GM23338 (cell line): ENCODE measurements around the gene M1AP. TPM values are rescaled to one million over a fixed set of nuclear protein-coding genes. Genes with fewer than 3 reads are reported as not detected.

Source experiments
- ATAC-seq: fragments of 200-7000 bp; cut with Tn5 transposase; 3 replicates; pipeline ENCODE4 v1.9.1; 2020
- DNase-seq: peaks from one replicate; pipeline ENCODE4 v3.0.0-alpha.2; 2015; ENCODE audit warnings: low spot score
- H2AFZ ChIP-seq: fragments of 200-600 bp; sonication (generic); 2 replicates; pipeline ENCODE4 v1.8.0; 2016; ENCODE audit warnings: antibody characterized with exemption, mild to moderate bottlenecking, moderate library complexity
- H3F3A ChIP-seq: fragments of 200-600 bp; sonication (generic); replicated peaks from 2 replicates; pipeline ENCODE4 v1.8.0; 2017; ENCODE audit warnings: antibody characterized with exemption, mixed run types, low read depth
- H3K27ac ChIP-seq: fragments of 200-600 bp; sonication (generic); 2 replicates; pipeline ENCODE4 v1.6.1; 2016; ENCODE audit warnings: low read depth
- H3K27me3 ChIP-seq: fragments of 200-600 bp; sonication (generic); 2 replicates; pipeline ENCODE4 v1.8.0; 2016; ENCODE audit warnings: mild to moderate bottlenecking, mixed run types, moderate library complexity; ENCODE audit not compliant: insufficient read depth
- H3K36me3 ChIP-seq: fragments of 200-600 bp; sonication (generic); 2 replicates; pipeline ENCODE4 v1.8.0; 2016; ENCODE audit warnings: mild to moderate bottlenecking; ENCODE audit not compliant: insufficient read depth
- H3K4me1 ChIP-seq: fragments of 200-600 bp; sonication (generic); 2 replicates; pipeline ENCODE4 v1.8.0; 2016; ENCODE audit warnings: mild to moderate bottlenecking, moderate library complexity; ENCODE audit not compliant: insufficient read depth
- H3K4me2 ChIP-seq: fragments of 200-600 bp; sonication (generic); 2 replicates; pipeline ENCODE4 v1.7.1; 2017; ENCODE audit warnings: mixed run types
- H3K4me3 ChIP-seq: fragments of 200-600 bp; sonication (generic); 2 replicates; pipeline ENCODE4 v1.6.1; 2016; ENCODE audit warnings: mixed run types
- H3K79me2 ChIP-seq: fragments of 200-600 bp; sonication (generic); replicated peaks from 2 replicates; pipeline ENCODE4 v1.8.0; 2017; ENCODE audit warnings: mild to moderate bottlenecking; ENCODE audit not compliant: insufficient read depth
- H3K9me2 ChIP-seq: fragments of 200-600 bp; sonication (generic); 2 replicates; pipeline ENCODE4 v1.8.0; 2017; ENCODE audit not compliant: insufficient read depth
- H4K20me1 ChIP-seq: fragments of 200-600 bp; sonication (generic); replicated peaks from 2 replicates; pipeline ENCODE4 v1.8.0; 2017; ENCODE audit warnings: mild to moderate bottlenecking; ENCODE audit not compliant: insufficient read depth
- H3K27ac Mint-ChIP-seq: 2 replicates; pipeline ENCODE4 v1.8.0; 2020; ENCODE audit warnings: inconsistent platforms, mild to moderate bottlenecking, moderate library complexity, mixed read lengths
- H3K27me3 Mint-ChIP-seq: 3 replicates; pipeline ENCODE4 v1.8.0; 2022; ENCODE audit warnings: low read depth, mild to moderate bottlenecking, moderate library complexity, mixed read lengths, inconsistent platforms; ENCODE audit not compliant: insufficient read depth, poor library complexity
- H3K36me3 Mint-ChIP-seq: 3 replicates; pipeline ENCODE4 v1.8.0; 2021; ENCODE audit warnings: low read depth, mild to moderate bottlenecking, inconsistent platforms, moderate library complexity, mixed read lengths
- H3K4me1 Mint-ChIP-seq: 3 replicates; pipeline ENCODE4 v1.8.0; 2020; ENCODE audit warnings: mild to moderate bottlenecking, inconsistent platforms, mixed read lengths
- H3K4me3 Mint-ChIP-seq: 3 replicates; pipeline ENCODE4 v1.8.0; 2021; ENCODE audit warnings: moderate library complexity, mild to moderate bottlenecking, inconsistent platforms, mixed read lengths
- H3K9me3 Mint-ChIP-seq: 3 replicates; pipeline ENCODE4 v1.8.0; 2020; ENCODE audit warnings: moderate library complexity, mild to moderate bottlenecking, inconsistent platforms, mixed read lengths
- CREB1 ChIP-seq: fragments of 250-450 bp; sonication (Bioruptor Pico); IDR thresholded peaks from 2 replicates; pipeline ENCODE4 v1.5.0; 2020; ENCODE audit warnings: low read depth, mild to moderate bottlenecking, moderate library complexity
- CTCF ChIP-seq, 2 experiments: fragments of 200-600 bp in 1 of 2; sonication (generic) in 1 of 2; conservative IDR thresholded peaks; 2 replicates each; pipeline versions ENCODE4 v1.5.1 to v1.6.1; 2016 to 2017; ENCODE audit warnings: antibody characterized with exemption in 2 of 2, low read depth in 2 of 2, mild to moderate bottlenecking in 2 of 2, moderate library complexity in 1 of 2
- ETS1 ChIP-seq: IDR thresholded peaks from 2 replicates; pipeline ENCODE4 v1.6.1; 2016; ENCODE audit warnings: antibody characterized with exemption
- EZH2 ChIP-seq: fragments of 200-600 bp; sonication (generic); IDR thresholded peaks from one replicate; pipeline ENCODE4 v1.8.0; 2017; ENCODE audit warnings: antibody characterized with exemption, mild to moderate bottlenecking, low read depth; ENCODE audit not compliant: unreplicated experiment
- EZH2phosphoT487 ChIP-seq: fragments of 200-600 bp; sonication (generic); IDR thresholded peaks from one replicate; pipeline ENCODE4 v1.8.1; 2018; ENCODE audit warnings: antibody characterized with exemption; ENCODE audit not compliant: unreplicated experiment
- JUNB ChIP-seq: IDR thresholded peaks from one replicate; pipeline ENCODE4 v1.6.1; 2016; ENCODE audit warnings: antibody characterized with exemption; ENCODE audit not compliant: unreplicated experiment
- NANOG ChIP-seq: IDR thresholded peaks from 2 replicates; pipeline ENCODE4 v1.6.1; 2016; ENCODE audit warnings: antibody characterized with exemption, borderline replicate concordance
- POLR2AphosphoS5 ChIP-seq: IDR thresholded peaks from 2 replicates; pipeline ENCODE4 v1.6.1; 2016; ENCODE audit warnings: antibody characterized with exemption, low read depth
- REST ChIP-seq: IDR thresholded peaks from one replicate; pipeline ENCODE4 v1.6.1; 2018; ENCODE audit warnings: antibody characterized with exemption; ENCODE audit not compliant: unreplicated experiment
- STAT1 ChIP-seq: IDR thresholded peaks from one replicate; pipeline ENCODE4 v1.6.1; 2016; ENCODE audit warnings: antibody characterized with exemption; ENCODE audit not compliant: unreplicated experiment
- ZNF114 ChIP-seq: fragments of 250-450 bp; sonication (Bioruptor Pico); IDR thresholded peaks from 2 replicates; pipeline ENCODE4 v1.5.0; 2020; ENCODE audit warnings: mild to moderate bottlenecking, moderate library complexity
- ZNF331 ChIP-seq: fragments of 250-450 bp; sonication (Bioruptor Pico); IDR thresholded peaks from 2 replicates; pipeline ENCODE4 v1.5.0; 2020; ENCODE audit warnings: low read depth, mild to moderate bottlenecking, moderate library complexity
- ZNF462 ChIP-seq: fragments of 250-450 bp; sonication (Bioruptor Pico); IDR thresholded peaks from 2 replicates; pipeline ENCODE4 v1.5.0; 2020; ENCODE audit warnings: mild to moderate bottlenecking, moderate library complexity
- polyA plus RNA-seq: library from polyadenylated mRNA; unstranded; fragments of >200 nt; fragmentation: Nextera tagmentation; extraction: Ambion mirVana; gene quantifications from 2 replicates; pipeline ENCODE4 v1.2.1, GENCODE V29; 2016
- total RNA-seq: library from RNA; depleted of rRNA; stranded (reverse); fragments of >200 nt; shearing (Covaris generic); gene quantifications from 2 replicates; pipeline ENCODE4 v1.2.3, GENCODE V29; 2014

The M1AP gene
- total and polyA plus RNA-seq, 2 experiments from 2014 or later, result 5.1 to 12.1 TPM

- Mint-ChIP-seq H3K4me1 (peaks cover 8% of the 10 kb centered on the region), H3K27me3 (peaks cover 2% of the 10 kb centered on the region), H3K36me3 (no peaks in the 10 kb centered on the region), H3K9me3 (no peaks in the 10 kb centered on the region), H3K4me3 (no peak overlapping the region), H3K27ac (no peak overlapping the region)
- Histone ChIP-seq H3K4me2 (no peak overlapping the region), H3K27me3 (no peaks in the 10 kb centered on the region), H3K4me1 (no peaks in the 10 kb centered on the region), H3F3A (no peaks in the 10 kb centered on the region), H3K9me2 (no peaks in the 10 kb centered on the region), H3K36me3 (no peaks in the 10 kb centered on the region), H4K20me1 (no peaks in the 10 kb centered on the region), H3K27ac (no peak overlapping the region), H3K79me2 (no peaks in the 10 kb centered on the region), H2AFZ (no peak overlapping the region), H3K4me3 (no peak overlapping the region)
- no peak for DNase-seq
- ATAC-seq, result no peak
- TF ChIP-seq JUNB (no peak), NANOG (no peak), REST (no peak), ZNF331 (CRISPR knock-in tag) (no peak), ZNF462 (CRISPR knock-in tag) (no peak), CTCF (conservative IDR thresholded peaks at IDR 0.05; ENCODE audit: low read depth in 2 of 2) (no peak), POLR2AphosphoS5 (no peak), ETS1 (no peak), EZH2phosphoT487 (no peak), EZH2 (no peak), CREB1 (no peak), ZNF114 (CRISPR knock-in tag) (no peak), STAT1 (no peak)
These were observed 69.7 kb downstream of the M1AP start for GRCh38 chr2:74578408-74578807.
